Neural cell (in vitro differentiated cells): ENCODE results near the gene LRMDA.

Experiments used
- EZH2 ChIP-seq: fragments of 200-600, 300-800 bp; shearing (Covaris generic), sonication (generic); IDR thresholded peaks from 2 replicates; pipeline ENCODE4 v1.6.1; 2014; ENCODE audit warnings: antibody characterized with exemption, low read length, borderline replicate concordance, mild to moderate bottlenecking; ENCODE audit not compliant: insufficient read depth, poor library complexity, severe bottlenecking
- POLR2AphosphoS5 ChIP-seq: IDR thresholded peaks from 2 replicates; pipeline ENCODE4 v1.6.1; 2012
- RAD21 ChIP-seq: fragments of 450-650 bp; conservative IDR thresholded peaks from 2 replicates; pipeline ENCODE4 v1.6.1; 2014; ENCODE audit warnings: antibody characterized with exemption, mild to moderate bottlenecking, moderate library complexity
- TAF1 ChIP-seq: IDR thresholded peaks from 2 replicates; pipeline ENCODE4 v1.6.1; 2012; ENCODE audit warnings: low read depth
- TF ChIP-seq, protein P1 (sequence below): fragments of 450-650 bp; IDR thresholded peaks from 2 replicates; pipeline ENCODE4 v1.5.1; 2014; ENCODE audit warnings: antibody characterized with exemption, mild to moderate bottlenecking, moderate library complexity; ENCODE audit not compliant: poor library complexity, severe bottlenecking
- TF ChIP-seq, protein P2 (sequence below): IDR thresholded peaks from 2 replicates; pipeline ENCODE4 v1.6.1; 2012; ENCODE audit warnings: borderline replicate concordance

DNA sequence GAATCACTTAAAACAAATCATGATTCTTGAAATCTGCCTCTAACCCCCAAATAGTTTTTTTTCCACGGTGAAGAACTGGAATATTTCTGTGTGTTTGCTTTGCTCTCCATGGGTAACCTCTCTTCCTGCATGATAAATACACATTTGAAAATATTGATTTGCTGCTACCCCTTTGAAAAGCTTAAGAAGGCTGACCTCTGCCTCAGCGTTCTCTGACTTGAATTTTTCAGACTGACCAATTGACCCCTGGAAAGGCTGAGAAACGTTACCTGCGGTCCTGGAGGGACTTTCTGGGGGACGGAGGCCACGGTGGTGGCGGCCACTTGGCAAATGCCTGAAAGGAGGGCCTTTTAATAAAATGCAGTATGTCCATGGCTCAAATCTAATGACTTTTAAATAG, 520.2 kb downstream of the LRMDA start:
- TF ChIP-seq, protein P1, sequence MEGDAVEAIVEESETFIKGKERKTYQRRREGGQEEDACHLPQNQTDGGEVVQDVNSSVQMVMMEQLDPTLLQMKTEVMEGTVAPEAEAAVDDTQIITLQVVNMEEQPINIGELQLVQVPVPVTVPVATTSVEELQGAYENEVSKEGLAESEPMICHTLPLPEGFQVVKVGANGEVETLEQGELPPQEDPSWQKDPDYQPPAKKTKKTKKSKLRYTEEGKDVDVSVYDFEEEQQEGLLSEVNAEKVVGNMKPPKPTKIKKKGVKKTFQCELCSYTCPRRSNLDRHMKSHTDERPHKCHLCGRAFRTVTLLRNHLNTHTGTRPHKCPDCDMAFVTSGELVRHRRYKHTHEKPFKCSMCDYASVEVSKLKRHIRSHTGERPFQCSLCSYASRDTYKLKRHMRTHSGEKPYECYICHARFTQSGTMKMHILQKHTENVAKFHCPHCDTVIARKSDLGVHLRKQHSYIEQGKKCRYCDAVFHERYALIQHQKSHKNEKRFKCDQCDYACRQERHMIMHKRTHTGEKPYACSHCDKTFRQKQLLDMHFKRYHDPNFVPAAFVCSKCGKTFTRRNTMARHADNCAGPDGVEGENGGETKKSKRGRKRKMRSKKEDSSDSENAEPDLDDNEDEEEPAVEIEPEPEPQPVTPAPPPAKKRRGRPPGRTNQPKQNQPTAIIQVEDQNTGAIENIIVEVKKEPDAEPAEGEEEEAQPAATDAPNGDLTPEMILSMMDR = no peak
- no peak for TF ChIP-seq POLR2AphosphoS5
- no peak for TF ChIP-seq TAF1
- TF ChIP-seq RAD21 = no peak
- TF ChIP-seq, protein P2, sequence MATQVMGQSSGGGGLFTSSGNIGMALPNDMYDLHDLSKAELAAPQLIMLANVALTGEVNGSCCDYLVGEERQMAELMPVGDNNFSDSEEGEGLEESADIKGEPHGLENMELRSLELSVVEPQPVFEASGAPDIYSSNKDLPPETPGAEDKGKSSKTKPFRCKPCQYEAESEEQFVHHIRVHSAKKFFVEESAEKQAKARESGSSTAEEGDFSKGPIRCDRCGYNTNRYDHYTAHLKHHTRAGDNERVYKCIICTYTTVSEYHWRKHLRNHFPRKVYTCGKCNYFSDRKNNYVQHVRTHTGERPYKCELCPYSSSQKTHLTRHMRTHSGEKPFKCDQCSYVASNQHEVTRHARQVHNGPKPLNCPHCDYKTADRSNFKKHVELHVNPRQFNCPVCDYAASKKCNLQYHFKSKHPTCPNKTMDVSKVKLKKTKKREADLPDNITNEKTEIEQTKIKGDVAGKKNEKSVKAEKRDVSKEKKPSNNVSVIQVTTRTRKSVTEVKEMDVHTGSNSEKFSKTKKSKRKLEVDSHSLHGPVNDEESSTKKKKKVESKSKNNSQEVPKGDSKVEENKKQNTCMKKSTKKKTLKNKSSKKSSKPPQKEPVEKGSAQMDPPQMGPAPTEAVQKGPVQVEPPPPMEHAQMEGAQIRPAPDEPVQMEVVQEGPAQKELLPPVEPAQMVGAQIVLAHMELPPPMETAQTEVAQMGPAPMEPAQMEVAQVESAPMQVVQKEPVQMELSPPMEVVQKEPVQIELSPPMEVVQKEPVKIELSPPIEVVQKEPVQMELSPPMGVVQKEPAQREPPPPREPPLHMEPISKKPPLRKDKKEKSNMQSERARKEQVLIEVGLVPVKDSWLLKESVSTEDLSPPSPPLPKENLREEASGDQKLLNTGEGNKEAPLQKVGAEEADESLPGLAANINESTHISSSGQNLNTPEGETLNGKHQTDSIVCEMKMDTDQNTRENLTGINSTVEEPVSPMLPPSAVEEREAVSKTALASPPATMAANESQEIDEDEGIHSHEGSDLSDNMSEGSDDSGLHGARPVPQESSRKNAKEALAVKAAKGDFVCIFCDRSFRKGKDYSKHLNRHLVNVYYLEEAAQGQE = no peak
- no peak for TF ChIP-seq EZH2
